K562 (cell line): ENCODE results near the gene SUMF1. TPM values are rescaled to one million over a fixed set of nuclear protein-coding genes. Genes with fewer than 3 reads are reported as not detected.
A peak's percentile ranks its signal among the peaks of the same experiment; 100 is the strongest.

Experiments
- CTBP1 ChIP-seq: fragments of 450-650 bp; IDR thresholded peaks from 2 replicates; pipeline ENCODE4 v1.6.1; 2016; ENCODE audit warnings: borderline replicate concordance
- FOXK2 ChIP-seq, 2 experiments: fragments of 450-650 bp; IDR thresholded peaks in 1 of 2; conservative IDR thresholded peaks in 1 of 2; 2 replicates each; pipeline ENCODE4 v1.6.1; 2016; ENCODE audit warnings: low read depth in 2 of 2, mild to moderate bottlenecking in 1 of 2
- HDGF ChIP-seq: fragments of 450-650 bp; IDR thresholded peaks from 2 replicates; pipeline ENCODE4 v1.6.1; 2016
- NFYB ChIP-seq: IDR thresholded peaks from 2 replicates; pipeline ENCODE4 v1.6.1; 2011; ENCODE audit warnings: mild to moderate bottlenecking, moderate library complexity; ENCODE audit not compliant: insufficient read length; ENCODE audit errors: extremely low read depth
- NR2C2 ChIP-seq, 2 experiments: fragments of 200-800 bp in 1 of 2; sonication (Bioruptor generic) in 1 of 2; sonication (generic) in 1 of 2; formaldehyde crosslinking in 1 of 2; IDR thresholded peaks; 2 replicates each; pipeline versions ENCODE4 v1.6.1 to v1.8.0; 2016 to 2022; ENCODE audit warnings: mild to moderate bottlenecking in 1 of 2, missing compliant biosample characterization in 1 of 2, missing genetic modification characterization in 1 of 2, missing genetic modification reagents in 1 of 2
- RBBP5 ChIP-seq: fragments of 200-600 bp; sonication (generic); IDR thresholded peaks from 2 replicates; pipeline ENCODE4 v1.6.1; 2012; ENCODE audit warnings: borderline replicate concordance, mild to moderate bottlenecking, low read length, control low read depth, inconsistent platforms; ENCODE audit not compliant: insufficient read depth, poor library complexity, severe bottlenecking
- polyA plus RNA-seq, 8 experiments: library from polyadenylated mRNA; depleted of rRNA in 4 of 8; stranded (reverse) in 5 of 8; unstranded in 3 of 8; fragments of >200 nt; fragmentation: Nextera tagmentation in 2 of 8; fragmentation: Illumina TruSeq in 1 of 8; extraction: Ambion mirVana in 2 of 8; extraction: Trizol in 1 of 8; gene quantifications; 2 replicates each; pipeline versions ENCODE4 v1.2.1 to v1.2.3, GENCODE V29; 2011 to 2014; ENCODE audit warnings: inconsistent platforms in 1 of 8, missing spikeins in 1 of 8
- total RNA-seq, 7 experiments: library from RNA; depleted of rRNA in 6 of 7; stranded (reverse); fragments of >200 nt in 6 of 7; fragmentation: Illumina TruSeq in 2 of 7; extraction: Trizol in 2 of 7; gene quantifications; 2 replicates each; pipeline versions ENCODE4 v1.2.1 to v1.2.3, GENCODE V29; 2011 to 2021; ENCODE audit warnings: low replicate concordance in 1 of 7
- TF ChIP-seq, protein P1 (sequence below), 2 experiments: fragments of 450-650 bp in 1 of 2; sonication (generic) in 1 of 2; formaldehyde crosslinking in 1 of 2; IDR thresholded peaks; 2 replicates each; pipeline versions ENCODE4 v1.7.1 to v1.9.0; 2016 to 2022; ENCODE audit warnings: inconsistent platforms in 1 of 2, mild to moderate bottlenecking in 1 of 2, missing genetic modification reagents in 1 of 2
- TF ChIP-seq, protein P2 (sequence below): sonication (generic); formaldehyde crosslinking; IDR thresholded peaks from 2 replicates; pipeline ENCODE4 v1.8.0; 2022; ENCODE audit warnings: mild to moderate bottlenecking, missing genetic modification reagents
- TF ChIP-seq, protein P3 (sequence below): fragments of 200-800 bp; sonication (Bioruptor generic); IDR thresholded peaks from 2 replicates; pipeline ENCODE4 v1.6.1; 2017; ENCODE audit warnings: missing genetic modification characterization, missing compliant biosample characterization

Gene SUMF1
- total and polyA plus RNA-seq, 9 of the 15 experiments (the other 6 are each of a cell fraction or from before 2014, with no cell fraction given), result 1.3 to 7.4 (median 4.2) TPM

DNA sequence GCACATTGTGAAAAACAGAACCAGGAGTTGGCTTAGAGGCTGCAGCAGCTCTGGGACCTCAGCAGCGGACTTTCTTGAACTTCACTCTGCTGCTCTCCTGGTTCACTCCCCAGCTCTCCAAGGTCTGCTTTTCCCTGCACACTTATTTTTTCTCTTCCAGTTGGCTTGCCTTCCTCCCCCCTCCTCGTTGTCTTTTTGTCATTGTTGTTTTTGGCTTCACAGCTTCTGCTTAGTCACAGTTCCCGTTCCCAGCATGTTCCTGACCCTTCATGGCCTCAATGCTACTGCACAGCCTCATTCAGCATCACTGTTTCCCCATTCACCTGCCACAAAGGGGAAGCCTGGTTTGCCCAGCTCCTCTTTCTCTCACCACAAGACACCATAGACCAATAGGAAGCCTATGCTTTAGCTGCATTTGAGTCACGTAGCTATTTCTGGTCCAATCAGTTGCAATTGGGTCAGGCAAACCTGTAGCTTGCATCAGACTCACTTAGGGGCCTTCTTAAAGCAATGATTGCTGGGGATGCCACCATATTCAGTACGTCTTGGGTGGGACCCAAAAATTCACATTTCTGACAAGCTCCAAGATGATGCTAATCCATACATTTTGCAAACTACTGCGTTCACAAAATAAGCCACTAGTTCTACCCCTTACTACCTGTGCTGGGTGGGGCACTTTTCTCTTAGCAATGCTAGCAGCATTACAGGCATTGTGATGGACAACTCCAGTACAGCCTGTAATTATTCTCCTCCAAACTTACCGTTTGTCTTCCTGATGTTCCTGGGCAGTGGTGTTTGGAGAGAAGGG, 7.8 kb upstream of the SUMF1 start (continued):
- TF ChIP-seq RBBP5 (peak; percentile 68), NR2C2 (CRISPR knock-in tag; IDR thresholded peaks at IDR 0.05) (no peak), NR2C2 (tag; IDR thresholded peaks at IDR 0.05) (peak; percentile 59), HDGF (0 out of 2 replicates have a peak, but pooled peaks have one; percentile 39), CTBP1 (peak; percentile 92), NFYB (peak; percentile 73), FOXK2 (conservative IDR thresholded peaks at IDR 0.05 in 1 of 2, IDR thresholded peaks at IDR 0.05 in 1 of 2; ENCODE audit: low read depth in 2 of 2) (peak; percentile 72 to 82)
- TF ChIP-seq, protein P1, sequence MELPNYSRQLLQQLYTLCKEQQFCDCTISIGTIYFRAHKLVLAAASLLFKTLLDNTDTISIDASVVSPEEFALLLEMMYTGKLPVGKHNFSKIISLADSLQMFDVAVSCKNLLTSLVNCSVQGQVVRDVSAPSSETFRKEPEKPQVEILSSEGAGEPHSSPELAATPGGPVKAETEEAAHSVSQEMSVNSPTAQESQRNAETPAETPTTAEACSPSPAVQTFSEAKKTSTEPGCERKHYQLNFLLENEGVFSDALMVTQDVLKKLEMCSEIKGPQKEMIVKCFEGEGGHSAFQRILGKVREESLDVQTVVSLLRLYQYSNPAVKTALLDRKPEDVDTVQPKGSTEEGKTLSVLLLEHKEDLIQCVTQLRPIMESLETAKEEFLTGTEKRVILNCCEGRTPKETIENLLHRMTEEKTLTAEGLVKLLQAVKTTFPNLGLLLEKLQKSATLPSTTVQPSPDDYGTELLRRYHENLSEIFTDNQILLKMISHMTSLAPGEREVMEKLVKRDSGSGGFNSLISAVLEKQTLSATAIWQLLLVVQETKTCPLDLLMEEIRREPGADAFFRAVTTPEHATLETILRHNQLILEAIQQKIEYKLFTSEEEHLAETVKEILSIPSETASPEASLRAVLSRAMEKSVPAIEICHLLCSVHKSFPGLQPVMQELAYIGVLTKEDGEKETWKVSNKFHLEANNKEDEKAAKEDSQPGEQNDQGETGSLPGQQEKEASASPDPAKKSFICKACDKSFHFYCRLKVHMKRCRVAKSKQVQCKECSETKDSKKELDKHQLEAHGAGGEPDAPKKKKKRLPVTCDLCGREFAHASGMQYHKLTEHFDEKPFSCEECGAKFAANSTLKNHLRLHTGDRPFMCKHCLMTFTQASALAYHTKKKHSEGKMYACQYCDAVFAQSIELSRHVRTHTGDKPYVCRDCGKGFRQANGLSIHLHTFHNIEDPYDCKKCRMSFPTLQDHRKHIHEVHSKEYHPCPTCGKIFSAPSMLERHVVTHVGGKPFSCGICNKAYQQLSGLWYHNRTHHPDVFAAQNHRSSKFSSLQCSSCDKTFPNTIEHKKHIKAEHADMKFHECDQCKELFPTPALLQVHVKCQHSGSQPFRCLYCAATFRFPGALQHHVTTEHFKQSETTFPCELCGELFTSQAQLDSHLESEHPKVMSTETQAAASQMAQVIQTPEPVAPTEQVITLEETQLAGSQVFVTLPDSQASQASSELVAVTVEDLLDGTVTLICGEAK (IDR thresholded peaks at IDR 0.05), result peak; percentile 22; the same call in 1 of the 2 replicates
- TF ChIP-seq, protein P1 (CRISPR knock-in tag; IDR thresholded peaks at IDR 0.05), result no peak
- TF ChIP-seq, protein P2, sequence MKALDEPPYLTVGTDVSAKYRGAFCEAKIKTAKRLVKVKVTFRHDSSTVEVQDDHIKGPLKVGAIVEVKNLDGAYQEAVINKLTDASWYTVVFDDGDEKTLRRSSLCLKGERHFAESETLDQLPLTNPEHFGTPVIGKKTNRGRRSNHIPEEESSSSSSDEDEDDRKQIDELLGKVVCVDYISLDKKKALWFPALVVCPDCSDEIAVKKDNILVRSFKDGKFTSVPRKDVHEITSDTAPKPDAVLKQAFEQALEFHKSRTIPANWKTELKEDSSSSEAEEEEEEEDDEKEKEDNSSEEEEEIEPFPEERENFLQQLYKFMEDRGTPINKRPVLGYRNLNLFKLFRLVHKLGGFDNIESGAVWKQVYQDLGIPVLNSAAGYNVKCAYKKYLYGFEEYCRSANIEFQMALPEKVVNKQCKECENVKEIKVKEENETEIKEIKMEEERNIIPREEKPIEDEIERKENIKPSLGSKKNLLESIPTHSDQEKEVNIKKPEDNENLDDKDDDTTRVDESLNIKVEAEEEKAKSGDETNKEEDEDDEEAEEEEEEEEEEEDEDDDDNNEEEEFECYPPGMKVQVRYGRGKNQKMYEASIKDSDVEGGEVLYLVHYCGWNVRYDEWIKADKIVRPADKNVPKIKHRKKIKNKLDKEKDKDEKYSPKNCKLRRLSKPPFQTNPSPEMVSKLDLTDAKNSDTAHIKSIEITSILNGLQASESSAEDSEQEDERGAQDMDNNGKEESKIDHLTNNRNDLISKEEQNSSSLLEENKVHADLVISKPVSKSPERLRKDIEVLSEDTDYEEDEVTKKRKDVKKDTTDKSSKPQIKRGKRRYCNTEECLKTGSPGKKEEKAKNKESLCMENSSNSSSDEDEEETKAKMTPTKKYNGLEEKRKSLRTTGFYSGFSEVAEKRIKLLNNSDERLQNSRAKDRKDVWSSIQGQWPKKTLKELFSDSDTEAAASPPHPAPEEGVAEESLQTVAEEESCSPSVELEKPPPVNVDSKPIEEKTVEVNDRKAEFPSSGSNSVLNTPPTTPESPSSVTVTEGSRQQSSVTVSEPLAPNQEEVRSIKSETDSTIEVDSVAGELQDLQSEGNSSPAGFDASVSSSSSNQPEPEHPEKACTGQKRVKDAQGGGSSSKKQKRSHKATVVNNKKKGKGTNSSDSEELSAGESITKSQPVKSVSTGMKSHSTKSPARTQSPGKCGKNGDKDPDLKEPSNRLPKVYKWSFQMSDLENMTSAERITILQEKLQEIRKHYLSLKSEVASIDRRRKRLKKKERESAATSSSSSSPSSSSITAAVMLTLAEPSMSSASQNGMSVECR, result no peak
- TF ChIP-seq, protein P3, sequence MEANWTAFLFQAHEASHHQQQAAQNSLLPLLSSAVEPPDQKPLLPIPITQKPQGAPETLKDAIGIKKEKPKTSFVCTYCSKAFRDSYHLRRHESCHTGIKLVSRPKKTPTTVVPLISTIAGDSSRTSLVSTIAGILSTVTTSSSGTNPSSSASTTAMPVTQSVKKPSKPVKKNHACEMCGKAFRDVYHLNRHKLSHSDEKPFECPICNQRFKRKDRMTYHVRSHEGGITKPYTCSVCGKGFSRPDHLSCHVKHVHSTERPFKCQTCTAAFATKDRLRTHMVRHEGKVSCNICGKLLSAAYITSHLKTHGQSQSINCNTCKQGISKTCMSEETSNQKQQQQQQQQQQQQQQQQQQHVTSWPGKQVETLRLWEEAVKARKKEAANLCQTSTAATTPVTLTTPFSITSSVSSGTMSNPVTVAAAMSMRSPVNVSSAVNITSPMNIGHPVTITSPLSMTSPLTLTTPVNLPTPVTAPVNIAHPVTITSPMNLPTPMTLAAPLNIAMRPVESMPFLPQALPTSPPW, result peak; percentile 71
